HuH-7 (cell line): ENCODE measurements around the gene SPATA20.

Experiments used
- DNase-seq: peaks from one replicate; pipeline ENCODE4 v3.0.0; 2011; ENCODE audit warnings: low spot score

The SPATA20 gene

DNA sequence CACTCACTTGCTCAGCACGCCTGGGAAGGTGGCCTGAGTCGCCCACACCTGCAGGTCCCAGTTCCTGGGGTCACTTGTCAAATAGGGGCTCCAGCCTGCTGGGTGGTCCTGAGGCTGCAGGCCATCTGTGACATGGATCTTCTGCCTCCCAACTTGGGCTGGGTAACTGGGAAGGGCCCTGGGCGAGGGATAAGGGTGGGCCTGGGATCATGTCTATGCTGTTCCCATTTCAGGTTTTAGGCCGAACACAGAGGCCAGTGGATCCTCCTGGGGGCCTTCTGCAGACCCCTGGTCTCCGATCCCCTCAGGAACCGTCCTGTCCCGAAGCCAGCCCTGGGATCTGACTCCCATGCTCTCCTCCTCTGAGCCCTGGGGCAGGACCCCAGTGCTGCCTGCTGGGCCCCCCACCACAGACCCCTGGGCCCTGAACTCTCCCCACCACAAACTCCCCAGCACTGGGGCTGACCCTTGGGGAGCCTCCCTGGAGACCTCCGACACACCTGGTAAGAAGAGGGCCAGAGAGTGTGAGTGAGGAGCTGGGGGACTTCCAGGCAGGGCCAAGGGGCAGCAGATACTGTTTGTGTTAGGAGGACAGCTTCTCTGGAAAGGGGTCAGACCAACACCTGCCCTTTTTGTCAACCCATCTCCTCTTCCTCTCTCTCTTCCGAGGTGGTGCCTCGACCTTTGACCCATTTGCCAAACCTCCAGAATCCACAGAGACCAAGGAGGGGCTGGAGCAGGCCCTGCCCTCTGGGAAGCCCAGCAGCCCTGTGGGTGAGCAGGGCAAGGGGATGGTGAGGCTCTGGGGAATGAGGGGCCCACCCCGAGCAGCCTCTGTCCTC lies 6.2 kb upstream of the SPATA20 start:
- DNase-seq: no peak

DNA sequence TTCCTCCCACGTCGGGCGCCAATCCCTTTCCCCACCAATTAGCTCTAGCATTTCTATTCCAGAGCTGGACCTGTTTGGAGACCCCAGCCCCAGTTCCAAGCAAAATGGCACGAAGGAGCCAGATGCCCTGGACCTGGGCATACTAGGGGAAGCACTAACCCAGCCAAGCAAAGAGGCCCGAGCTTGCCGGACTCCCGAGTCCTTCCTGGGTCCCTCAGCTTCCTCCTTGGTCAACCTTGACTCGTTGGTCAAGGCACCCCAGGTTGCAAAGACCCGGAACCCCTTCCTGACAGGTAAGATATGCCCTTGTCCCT lies 5.6 kb upstream of the SPATA20 start:
- no peak for DNase-seq

- DNase-seq: peak; percentile 97
Measured at GRCh38 chr17:50541716-50542688, 5.0 kb upstream of the SPATA20 start.

DNA sequence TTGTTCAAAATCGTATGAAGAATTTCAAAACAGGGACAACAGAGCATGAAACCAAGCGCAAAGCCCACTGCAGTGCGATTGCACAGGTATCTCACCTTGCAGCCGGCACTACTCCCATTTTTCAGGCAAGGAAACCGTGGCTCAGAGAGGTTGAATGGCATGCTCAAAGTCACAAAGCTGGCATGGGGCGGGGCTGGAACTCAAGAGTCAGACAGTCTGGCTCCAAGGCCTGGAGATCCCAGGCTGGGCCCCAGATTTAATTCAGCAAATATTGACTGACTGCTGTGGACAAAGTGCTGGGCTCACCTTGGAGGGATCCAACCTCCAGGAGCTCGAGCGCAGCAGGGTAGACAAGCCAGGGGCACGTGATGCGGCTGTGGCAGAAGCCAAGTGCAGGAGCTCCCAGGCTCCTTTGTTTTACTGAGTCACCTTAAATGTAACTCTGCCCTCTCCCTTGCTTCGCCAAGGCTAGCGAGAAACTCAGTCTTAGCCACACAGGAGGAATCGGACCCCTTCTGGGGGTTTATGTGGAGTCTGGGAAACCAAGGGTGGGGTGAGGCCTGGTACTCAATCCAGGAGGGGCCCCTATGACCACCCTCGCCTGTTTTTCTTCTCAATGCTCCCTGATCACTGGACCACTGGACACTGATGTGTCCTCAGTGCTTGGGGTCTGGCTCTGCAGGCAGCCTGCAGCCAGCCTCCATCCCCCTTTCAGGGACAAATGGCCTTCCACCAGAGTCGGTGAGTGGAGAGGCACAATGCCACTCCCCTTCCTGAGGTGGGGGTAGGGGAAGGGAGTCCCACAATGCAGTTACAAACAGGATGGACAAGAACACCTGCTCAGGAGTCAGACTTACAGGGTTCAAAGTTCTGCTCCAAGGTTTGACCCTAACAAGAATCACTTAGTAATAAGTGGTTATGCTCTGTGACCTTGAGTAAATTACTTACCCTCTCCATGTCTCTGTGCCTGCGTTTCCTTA lies 3.9 kb upstream of the SPATA20 start:
- DNase-seq: peak; percentile 90

- DNase-seq: no peak
Measured at GRCh38 chr17:50544516-50544915, 2.5 kb upstream of the SPATA20 start.

DNA sequence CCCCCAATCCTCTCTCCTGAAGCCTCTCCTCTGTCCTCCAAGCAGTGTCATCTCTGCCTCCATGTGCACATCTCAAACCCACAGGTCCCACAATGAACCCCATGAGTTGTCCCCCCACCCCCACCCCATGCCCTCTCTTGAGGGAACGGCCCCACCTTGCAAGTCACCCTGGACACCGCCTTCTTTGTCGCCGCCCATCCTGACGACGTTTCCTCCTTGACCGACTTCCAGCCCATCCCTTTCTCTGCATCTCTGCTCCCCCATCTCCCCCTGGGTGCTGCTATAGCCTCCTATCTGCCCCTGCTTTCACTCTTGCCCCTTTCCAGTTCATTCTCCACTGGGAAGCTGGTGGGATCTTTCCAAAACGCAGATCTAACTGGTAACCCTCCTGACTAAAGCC lies 1.7 kb upstream of the SPATA20 start:
- DNase-seq: no peak

DNA sequence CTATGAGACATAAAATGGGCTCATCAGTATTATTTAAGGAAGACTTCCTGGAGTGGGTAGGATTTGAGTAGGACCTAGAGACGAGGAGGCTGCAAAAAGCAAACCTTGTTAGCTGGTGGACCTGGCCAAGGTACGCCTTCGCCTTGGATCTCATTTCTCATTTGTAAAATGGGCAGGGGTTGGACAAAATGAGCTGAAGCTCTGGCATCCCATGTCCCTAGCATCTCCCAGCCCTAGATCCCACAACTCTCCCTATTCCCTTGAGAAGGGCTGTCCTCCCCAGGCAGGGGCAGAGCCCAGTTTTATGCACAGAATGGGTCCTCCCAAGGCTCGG lies 306 bp upstream of the SPATA20 start:
- DNase-seq: no peak

DNA sequence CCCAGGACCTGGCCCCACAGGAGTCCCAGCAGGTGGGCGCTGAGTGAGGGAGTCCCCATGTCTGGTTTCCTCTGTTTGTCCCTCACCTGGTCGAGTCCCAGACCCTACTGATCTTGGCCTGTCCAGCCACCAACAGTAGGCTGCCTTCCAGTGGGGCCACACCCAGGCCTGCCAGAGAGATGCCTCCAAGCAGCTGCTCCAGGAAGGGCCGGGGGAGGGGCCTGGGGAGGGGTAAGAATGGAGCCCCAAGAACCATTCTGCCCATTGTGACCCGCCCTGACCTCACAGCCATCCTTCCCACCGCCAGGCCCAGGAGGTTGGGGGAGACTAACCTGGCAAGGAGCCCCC lies 736 bp downstream of the SPATA20 start:
- no peak for DNase-seq

- DNase-seq: no peak
Measured at GRCh38 chr17:50548831-50549230, 1.9 kb downstream of the SPATA20 start.

- no peak for DNase-seq
Measured at GRCh38 chr17:50549256-50549941, 2.4 kb downstream of the SPATA20 start.

DNA sequence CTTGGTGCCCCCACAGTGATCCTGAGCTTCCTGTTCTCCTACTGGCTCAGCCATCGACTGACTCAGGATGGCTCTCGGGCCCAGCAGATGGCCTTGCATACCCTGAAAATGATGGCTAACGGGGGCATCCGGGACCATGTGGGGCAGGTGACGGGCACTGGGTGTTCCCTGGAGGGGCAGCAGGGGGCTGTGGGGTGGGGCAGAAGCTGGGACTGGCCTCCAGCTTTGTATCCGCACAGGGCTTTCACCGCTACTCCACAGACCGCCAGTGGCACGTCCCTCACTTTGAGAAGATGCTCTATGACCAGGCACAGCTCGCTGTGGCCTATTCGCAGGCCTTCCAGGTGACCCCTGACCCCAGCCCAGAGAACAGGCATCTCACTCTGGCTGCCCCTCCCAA lies 3.0 kb downstream of the SPATA20 start:
- no peak for DNase-seq

- peak; percentile 97 for DNase-seq
Measured at GRCh38 chr17:50550661-50551432, 3.9 kb downstream of the SPATA20 start.

- no peak for DNase-seq
Measured at GRCh38 chr17:50551433-50551815, 4.5 kb downstream of the SPATA20 start.

- DNase-seq: no peak
Measured at GRCh38 chr17:50551884-50552283, 4.9 kb downstream of the SPATA20 start.

GRCh38 chr17:50554201-50554600 lies 7.2 kb downstream of the SPATA20 start:
- DNase-seq: no peak

- DNase-seq: no peak
Measured at GRCh38 chr17:50556803-50557202, 9.8 kb downstream of the SPATA20 start.

DNA sequence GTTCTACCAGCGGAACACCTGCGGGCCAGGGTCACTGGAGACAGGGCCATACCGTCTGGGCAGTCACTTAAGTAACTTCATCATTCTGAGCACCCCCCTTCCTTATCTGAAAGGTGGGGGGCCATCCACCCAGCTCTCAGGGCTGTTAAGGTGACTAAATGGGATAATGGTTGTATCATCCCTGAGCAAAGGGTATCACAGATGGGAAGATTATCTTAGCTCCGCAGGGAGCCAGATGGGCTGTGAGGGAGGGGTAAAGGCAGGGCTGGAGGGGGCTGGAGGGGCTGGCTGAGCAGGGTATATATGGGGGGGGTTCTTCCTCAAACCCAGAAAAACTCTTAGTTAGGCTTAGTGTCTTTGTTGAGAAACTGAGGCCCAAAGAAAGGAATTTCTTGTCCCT lies 10.7 kb downstream of the SPATA20 start:
- DNase-seq: no peak

DNA sequence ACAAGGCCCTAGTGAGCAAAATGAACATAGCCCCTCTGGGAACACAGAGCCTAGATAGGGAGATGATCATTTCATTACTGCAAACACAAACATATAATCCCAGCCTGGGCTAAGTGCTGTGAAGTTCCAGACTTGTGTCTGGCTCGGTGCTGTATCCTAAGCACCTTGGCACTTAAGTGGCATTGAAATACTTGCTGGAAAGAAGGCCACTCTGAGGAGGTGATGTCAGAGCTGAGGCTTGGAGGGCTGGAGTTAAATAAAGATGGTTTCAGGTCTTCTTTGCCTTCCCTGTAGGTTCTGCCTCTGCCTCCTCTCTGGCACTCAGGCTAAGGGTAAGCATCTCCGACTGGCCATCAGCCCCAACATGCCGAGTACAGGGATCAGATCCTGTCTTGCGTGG lies 11.1 kb downstream of the SPATA20 start:
- DNase-seq: no peak

GRCh38 chr17:50558581-50558940 lies 11.6 kb downstream of the SPATA20 start:
- DNase-seq: no peak

DNA sequence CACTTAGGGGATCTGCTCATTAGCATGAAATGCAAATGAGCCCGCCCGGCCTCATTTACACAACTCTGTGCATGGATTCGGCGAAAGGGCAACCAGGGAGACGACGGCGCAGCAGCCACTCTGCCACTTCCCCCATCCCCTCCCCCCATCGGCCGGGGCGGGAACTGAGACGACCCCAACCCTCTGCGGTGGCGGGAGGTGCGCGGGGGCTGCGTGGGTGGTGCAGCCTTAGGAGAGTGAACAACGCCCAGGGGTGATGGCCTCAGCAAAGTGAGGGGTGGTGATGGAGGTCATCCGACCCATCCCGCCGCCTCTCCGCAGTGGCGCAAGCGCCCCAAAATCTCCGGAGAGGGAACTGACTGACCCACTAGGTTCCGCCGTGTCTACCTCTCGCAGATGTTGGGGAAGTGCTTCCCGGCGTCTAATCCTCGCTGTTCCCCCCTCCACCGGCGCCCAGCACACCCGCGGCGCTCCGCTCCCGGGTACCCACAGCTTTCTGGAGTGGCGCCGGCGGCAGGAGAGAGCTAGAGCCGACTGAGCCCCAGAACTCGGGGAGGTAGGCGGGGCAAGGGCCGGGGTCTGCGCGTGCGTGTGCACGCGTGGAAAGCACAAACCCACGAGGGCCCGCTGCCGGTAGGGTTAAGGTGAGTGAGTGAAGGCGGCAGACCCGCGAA lies 12.1 kb downstream of the SPATA20 start:
- no peak for DNase-seq
